Endothelial cell of umbilical vein (primary cell): ENCODE measurements around the gene SLC46A2. TPM values are rescaled to one million over a fixed set of nuclear protein-coding genes. Genes with fewer than 3 reads are reported as not detected.

ENCODE experiments used
- BruUV-seq: library from RNA; stranded (reverse); fragments of 400-500 nt; replicated peaks from 2 replicates; lab custom pipeline; 2021; lab: Mats Ljungman, UMichigan
- CTCF ChIA-PET: fragments of 300-600, 350-600 bp; sonication (Branson Sonifier 250); formaldehyde crosslinking; loops from one replicate; lab custom pipeline; 2021; ENCODE audit warnings: antibody characterized with exemption, inconsistent platforms; lab: Charles Lee
- POLR2A ChIA-PET: fragments of 300-600, 350-600 bp; sonication (Branson Sonifier 250); formaldehyde crosslinking; loops from one replicate; lab custom pipeline; 2021; ENCODE audit warnings: antibody characterized with exemption, inconsistent platforms; lab: Charles Lee
- DNase-seq: peaks from one replicate; pipeline ENCODE4 v3.0.0-alpha.2; 2011; ENCODE audit warnings: low read depth, low spot score
- FAIRE-seq: peaks from 2 replicates; lab custom pipeline; 2011; peaks lifted over from hg19 to GRCh38; lab: Jason Lieb, UNC
- H2AFZ ChIP-seq: 2 replicates; pipeline ENCODE4 v1.6.0; 2012; ENCODE audit warnings: low read depth, low read length, control low read depth, inconsistent platforms
- H3K27ac ChIP-seq: 2 replicates; pipeline ENCODE4 v1.5.1; 2011; ENCODE audit warnings: low read depth, mild to moderate bottlenecking, control low read depth, low read length, moderate library complexity; ENCODE audit not compliant: insufficient read depth
- H3K27me3 ChIP-seq, 2 experiments: 2 replicates each; pipeline versions ENCODE4 v1.6.0 to v1.6.1; 2011; ENCODE audit warnings: low read length in 2 of 2, mixed read lengths in 1 of 2; ENCODE audit not compliant: control insufficient read depth in 2 of 2, insufficient read depth in 2 of 2
- H3K36me3 ChIP-seq, 2 experiments: 2 replicates in 1 of 2; 3 replicates in 1 of 2; pipeline ENCODE4 v1.5.1; 2011; ENCODE audit warnings: low read length in 2 of 2, mild to moderate bottlenecking in 1 of 2, moderate library complexity in 1 of 2; ENCODE audit not compliant: control insufficient read depth in 2 of 2, insufficient read depth in 2 of 2; ENCODE audit errors: extremely low read depth in 1 of 2
- H3K4me1 ChIP-seq: 3 replicates; pipeline ENCODE4 v1.5.1; 2011; ENCODE audit warnings: mild to moderate bottlenecking, low read length; ENCODE audit not compliant: control insufficient read depth, insufficient read depth; ENCODE audit errors: extremely low read depth
- H3K4me2 ChIP-seq: 2 replicates; pipeline ENCODE4 v1.6.1; 2011; ENCODE audit warnings: low read length, control low read depth, mixed read lengths; ENCODE audit not compliant: insufficient read depth
- H3K4me3 ChIP-seq, 3 experiments: fragments of 200-600 bp in 1 of 3; sonication (generic), shearing (Covaris generic) in 1 of 3; replicated peaks in 1 of 3; 2 replicates each; pipeline ENCODE4 v1.5.1; 2011 to 2016; ENCODE audit warnings: control low read depth in 3 of 3, low read length in 3 of 3, mild to moderate bottlenecking in 2 of 3, inconsistent platforms in 1 of 3, low read depth in 1 of 3, moderate library complexity in 1 of 3; ENCODE audit not compliant: insufficient read depth in 1 of 3
- H3K79me2 ChIP-seq: 2 replicates; pipeline ENCODE4 v1.6.0; 2012; ENCODE audit warnings: low read length, inconsistent platforms; ENCODE audit not compliant: control insufficient read depth, insufficient read depth
- H3K9ac ChIP-seq: replicated peaks from 2 replicates; pipeline ENCODE3; 2011; ENCODE audit warnings: low read length, control low read depth; ENCODE audit not compliant: insufficient read depth; ENCODE audit errors: extremely low read depth
- H3K9me1 ChIP-seq: replicated peaks from 3 replicates; pipeline ENCODE4 v1.6.0; 2011; ENCODE audit warnings: mild to moderate bottlenecking, low read length; ENCODE audit not compliant: control insufficient read depth, insufficient read depth; ENCODE audit errors: extremely low read depth
- H3K9me3 ChIP-seq: replicated peaks from 2 replicates; pipeline ENCODE4 v1.5.1; 2012; ENCODE audit warnings: low read length, inconsistent platforms; ENCODE audit not compliant: control insufficient read depth, insufficient read depth
- H4K20me1 ChIP-seq: replicated peaks from 2 replicates; pipeline ENCODE3; 2011; ENCODE audit warnings: mild to moderate bottlenecking, low read length; ENCODE audit not compliant: control insufficient read depth, insufficient read depth; ENCODE audit errors: extremely low read depth
- CTCF ChIP-seq, 2 donors: IDR thresholded peaks; 1 replicate in 1 of 2; 2 replicates in 1 of 2; pipeline ENCODE4 v1.5.1; 2011; ENCODE audit warnings: low read length in 2 of 2, mild to moderate bottlenecking in 2 of 2, moderate library complexity in 2 of 2, control low read depth in 1 of 2, inconsistent platforms in 1 of 2, low read depth in 1 of 2; ENCODE audit not compliant: insufficient read depth in 1 of 2; ENCODE audit errors: extremely low read depth in 1 of 2
- EZH2 ChIP-seq: IDR thresholded peaks from 2 replicates; pipeline ENCODE4 v1.6.1; 2012; ENCODE audit warnings: borderline replicate concordance, low read depth, mild to moderate bottlenecking, moderate library complexity, low read length, inconsistent platforms; ENCODE audit not compliant: severe bottlenecking
- FOS ChIP-seq: IDR thresholded peaks from 2 replicates; pipeline ENCODE4 v1.6.1; 2011; ENCODE audit warnings: mild to moderate bottlenecking, low read length, moderate library complexity, borderline replicate concordance; ENCODE audit not compliant: insufficient read depth
- GATA2 ChIP-seq: IDR thresholded peaks from 2 replicates; pipeline ENCODE4 v1.7.0; 2011; ENCODE audit warnings: low read depth, mild to moderate bottlenecking, moderate library complexity, mixed read lengths, low read length; ENCODE audit not compliant: insufficient read length, insufficient read depth
- JUN ChIP-seq: IDR thresholded peaks from 2 replicates; pipeline ENCODE4 v1.6.1; 2011; ENCODE audit warnings: borderline replicate concordance, low read depth; ENCODE audit not compliant: insufficient read length, insufficient read depth
- MAX ChIP-seq: IDR thresholded peaks from 2 replicates; pipeline ENCODE4 v1.6.1; 2011; ENCODE audit not compliant: insufficient read depth, insufficient read length
- MYC ChIP-seq: IDR thresholded peaks from one replicate; pipeline ENCODE4 v1.6.1; 2011; ENCODE audit warnings: mild to moderate bottlenecking, low read depth, low read length
- POLR2A ChIP-seq: IDR thresholded peaks from 2 replicates; pipeline ENCODE4 v1.6.1; 2012; ENCODE audit warnings: low read depth, mild to moderate bottlenecking, control low read depth, low read length
- POLR2AphosphoS5 ChIP-seq: IDR thresholded peaks from 2 replicates; pipeline ENCODE4 v1.6.1; 2012; ENCODE audit warnings: low read depth, mild to moderate bottlenecking, control low read depth, low read length, moderate library complexity; ENCODE audit not compliant: insufficient read depth
- dilution Hi-C: fragments of 300-500 bp; cut with MboI; formaldehyde crosslinking; loops from one replicate; pipeline ENCODE4 v1.15.0; 2019; ENCODE audit warnings: low sequenced_read_pairs; ENCODE audit not compliant: extremely low pct_ligation_motif_present
- intact Hi-C: fragments of 100-400 bp; cut with micrococcal nuclease; formaldehyde crosslinking; loops from one replicate; pipeline ENCODE4 v1.10.0; 2022
- polyA plus RNA-seq, 4 experiments: library from polyadenylated mRNA; depleted of rRNA in 3 of 4; stranded (reverse) in 3 of 4; unstranded in 1 of 4; fragments of >200 nt; gene quantifications; 2 replicates each; pipeline versions ENCODE4 v1.2.1 to v1.2.3, GENCODE V29; 2011 to 2012; ENCODE audit warnings: missing spikeins in 1 of 4
- total RNA-seq: library from RNA; stranded (reverse); gene quantifications from 2 replicates; pipeline ENCODE4 v1.2.3, GENCODE V29; 2021

Gene SLC46A2
- total and polyA plus RNA-seq, 2 donors (not counting 3 experiments of a cell fraction or from before 2014, with no cell fraction given): not detected

GRCh38 chr9:112869041-112869529 lies 21.6 kb downstream of the SLC46A2 start:
- dilution Hi-C loops: no loop called here
- intact Hi-C loops: no loop called here
- H3K4me3 ChIP-seq: no peak overlapping the region
- H3K36me3 ChIP-seq: no peaks in the 10 kb centered on the region
- no peak overlapping the region for H2AFZ ChIP-seq
- POLR2A ChIA-PET: interaction anchor here (0.6 kb wide), 1 partner anchor 352 kb away, joined by 3 read pairs; the partner anchor contains the start of genes FKBP15 and SLC31A1
- no peaks in the 10 kb centered on the region for H3K4me1 ChIP-seq
- no peak overlapping the region for H3K9ac ChIP-seq
- BruUV-seq: no TSS peak
- no peaks in the 10 kb centered on the region for H3K9me1 ChIP-seq
- H4K20me1 ChIP-seq: no peaks in the 10 kb centered on the region
- H3K79me2 ChIP-seq: no peaks in the 10 kb centered on the region
- H3K27ac ChIP-seq: no peak overlapping the region
- H3K9me3 ChIP-seq: no peaks in the 10 kb centered on the region
- no peaks in the 10 kb centered on the region for H3K27me3 ChIP-seq
- CTCF ChIA-PET: interaction anchor here (0.7 to 1.4 kb wide), 4 partner anchors 12 to 34 kb away, joined by 3 to 6 read pairs (median 4); no protein-coding TSS in a partner anchor
- no peak overlapping the region for H3K4me2 ChIP-seq
- no peak for DNase-seq
- TF ChIP-seq CTCF (IDR thresholded peaks at IDR 0.05; ENCODE audit: extremely low read depth in 1 of 2, insufficient read depth in 1 of 2, low read depth in 1 of 2, low read length in 2 of 2): no peak
- TF ChIP-seq MYC: no peak
- no peak for TF ChIP-seq POLR2A
- no peak for TF ChIP-seq GATA2
- TF ChIP-seq MAX: no peak
- TF ChIP-seq POLR2AphosphoS5: no peak
- no peak for TF ChIP-seq EZH2
- no peak for TF ChIP-seq FOS
- no peak for TF ChIP-seq JUN
- no peak for FAIRE-seq
